RPMI8226 (cell line): ENCODE measurements around the gene GPC6.

Experiments used
- DNase-seq: peaks from one replicate; pipeline ENCODE4 v3.0.0-alpha.2; 2015

GPC6 gene

GRCh38 chr13:93953841-93954240 is 727.2 kb downstream of the GPC6 start:
- DNase-seq: no peak

- no peak for DNase-seq
Observed at GRCh38 chr13:93955904-93956303, 729.3 kb downstream of the GPC6 start.

GRCh38 chr13:93956426-93956825 is 729.8 kb downstream of the GPC6 start:
- DNase-seq: no peak

- no peak for DNase-seq
Observed at GRCh38 chr13:93957371-93957770, 730.8 kb downstream of the GPC6 start.

GRCh38 chr13:93959796-93960533 is 733.4 kb downstream of the GPC6 start:
- DNase-seq: no peak

- no peak for DNase-seq
Observed at GRCh38 chr13:93963266-93964145, 736.9 kb downstream of the GPC6 start.

- DNase-seq: no peak
Observed at GRCh38 chr13:93964146-93964512, 737.5 kb downstream of the GPC6 start.

GRCh38 chr13:93965587-93965986 is 739.0 kb downstream of the GPC6 start:
- DNase-seq: no peak

GRCh38 chr13:93966267-93966936 is 739.8 kb downstream of the GPC6 start:
- DNase-seq: no peak

GRCh38 chr13:93967286-93967685 is 740.7 kb downstream of the GPC6 start:
- DNase-seq: no peak

- DNase-seq: no peak
Observed at GRCh38 chr13:93975242-93975641, 748.6 kb downstream of the GPC6 start.

GRCh38 chr13:93976528-93976927 is 749.9 kb downstream of the GPC6 start:
- DNase-seq: no peak

- DNase-seq: no peak
Observed at GRCh38 chr13:93977986-93978385, 751.4 kb downstream of the GPC6 start.

GRCh38 chr13:93981426-93981977 is 754.9 kb downstream of the GPC6 start:
- no peak for DNase-seq

- DNase-seq: no peak
Observed at GRCh38 chr13:93982179-93982918, 755.7 kb downstream of the GPC6 start.

GRCh38 chr13:93984052-93984451 is 757.4 kb downstream of the GPC6 start:
- no peak for DNase-seq

- DNase-seq: no peak
Observed at GRCh38 chr13:93984876-93985275, 758.3 kb downstream of the GPC6 start.

GRCh38 chr13:93987458-93987857 is 760.9 kb downstream of the GPC6 start:
- DNase-seq: no peak

- DNase-seq: no peak
Observed at GRCh38 chr13:93991569-93991968, 765.0 kb downstream of the GPC6 start.

- DNase-seq: no peak
Observed at GRCh38 chr13:93996481-93996880, 769.9 kb downstream of the GPC6 start.

GRCh38 chr13:94006296-94006695 is 779.7 kb downstream of the GPC6 start:
- DNase-seq: no peak

- DNase-seq: no peak
Observed at GRCh38 chr13:94007072-94007471, 780.5 kb downstream of the GPC6 start.

GRCh38 chr13:94009701-94010100 is 783.1 kb downstream of the GPC6 start:
- no peak for DNase-seq
